Measurements from ENCODE around the gene PYCARD.
"Not testable (repeated sequence)": the region's sequence is repeated elsewhere in the genome, so short reads cannot be mapped to it uniquely, and the experiment has no call there.

PYCARD gene

DNA sequence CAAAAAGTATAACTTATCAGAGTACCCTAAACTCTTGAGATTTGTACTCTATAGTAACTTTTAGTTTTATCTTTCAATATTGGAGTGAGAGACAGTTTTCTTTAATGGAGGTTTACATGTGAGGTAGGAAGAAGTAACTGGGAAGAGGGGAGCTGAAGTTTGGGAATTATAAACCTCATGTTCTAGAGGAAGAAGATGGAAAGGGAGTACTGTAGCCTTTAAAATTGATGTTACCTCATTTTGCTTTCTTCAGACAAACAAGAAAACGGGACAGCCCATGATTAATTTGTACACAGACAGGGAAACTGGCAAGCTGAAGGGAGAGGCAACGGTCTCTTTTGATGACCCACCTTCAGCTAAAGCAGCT, 13.2 kb downstream of the PYCARD start:
- FAIRE-seq, result no peak

DNA sequence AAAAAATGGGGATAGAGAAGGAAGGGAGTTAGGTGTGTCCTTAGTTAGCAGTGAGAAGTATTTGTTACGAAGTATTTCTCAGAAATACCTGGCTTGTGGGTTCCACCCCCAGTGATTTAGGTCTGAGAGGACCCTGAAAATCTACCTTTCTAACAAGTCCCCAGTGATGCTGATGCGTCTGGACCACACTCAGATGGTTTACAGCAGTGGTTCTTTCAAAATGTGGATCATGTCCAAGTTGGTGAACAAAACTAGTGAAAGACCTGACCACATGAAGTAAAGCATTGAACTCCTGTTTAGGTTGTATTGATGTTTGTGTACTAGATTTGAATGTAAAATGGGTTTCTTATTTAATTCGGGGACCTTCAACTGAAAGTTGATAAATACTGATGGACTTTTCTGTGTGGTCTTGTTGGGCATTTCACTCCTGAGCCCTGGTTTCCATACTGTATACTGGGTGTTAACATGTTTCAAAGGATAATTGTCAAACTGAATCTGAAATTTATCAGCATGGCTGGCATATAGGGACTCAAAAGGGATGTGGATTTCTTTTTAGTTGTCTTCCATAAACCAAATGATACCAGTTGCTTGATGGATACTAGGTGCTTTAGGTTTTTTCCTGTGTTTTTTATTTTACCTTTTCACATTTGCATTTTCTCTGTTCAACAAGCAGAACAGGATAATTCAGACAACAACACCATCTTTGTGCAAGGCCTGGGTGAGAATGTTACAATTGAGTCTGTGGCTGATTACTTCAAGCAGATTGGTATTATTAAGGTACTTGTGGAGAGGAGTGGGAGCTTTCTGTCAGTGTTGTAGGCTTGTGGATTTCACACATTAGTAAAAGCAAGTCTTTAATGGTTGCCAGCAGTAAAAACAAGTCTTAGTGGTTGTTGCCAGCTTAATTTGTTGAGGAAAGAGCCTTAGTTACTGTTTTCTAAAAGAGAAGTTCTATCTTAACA, 13.8 kb downstream of the PYCARD start:
- no peak for FAIRE-seq

DNA sequence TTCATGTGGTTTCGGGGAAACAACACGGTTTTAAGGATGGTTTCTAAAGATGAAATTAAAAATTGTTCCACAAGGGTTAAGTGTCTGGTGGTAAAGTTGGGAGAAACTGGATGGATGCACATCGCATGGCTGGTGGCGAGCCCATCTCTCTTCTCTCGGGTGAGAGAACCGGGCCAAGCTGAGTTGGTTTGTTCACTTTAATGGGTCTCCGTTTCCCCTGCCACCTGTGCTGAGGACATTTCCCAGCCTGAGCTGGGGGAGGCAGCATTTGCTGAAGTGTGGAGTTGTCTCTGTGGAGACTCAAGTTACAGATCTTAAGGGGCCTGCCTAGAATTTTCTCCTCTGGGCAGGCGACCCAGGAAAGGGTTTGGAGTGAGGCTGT, 14.8 kb downstream of the PYCARD start:
- no peak for FAIRE-seq

DNA sequence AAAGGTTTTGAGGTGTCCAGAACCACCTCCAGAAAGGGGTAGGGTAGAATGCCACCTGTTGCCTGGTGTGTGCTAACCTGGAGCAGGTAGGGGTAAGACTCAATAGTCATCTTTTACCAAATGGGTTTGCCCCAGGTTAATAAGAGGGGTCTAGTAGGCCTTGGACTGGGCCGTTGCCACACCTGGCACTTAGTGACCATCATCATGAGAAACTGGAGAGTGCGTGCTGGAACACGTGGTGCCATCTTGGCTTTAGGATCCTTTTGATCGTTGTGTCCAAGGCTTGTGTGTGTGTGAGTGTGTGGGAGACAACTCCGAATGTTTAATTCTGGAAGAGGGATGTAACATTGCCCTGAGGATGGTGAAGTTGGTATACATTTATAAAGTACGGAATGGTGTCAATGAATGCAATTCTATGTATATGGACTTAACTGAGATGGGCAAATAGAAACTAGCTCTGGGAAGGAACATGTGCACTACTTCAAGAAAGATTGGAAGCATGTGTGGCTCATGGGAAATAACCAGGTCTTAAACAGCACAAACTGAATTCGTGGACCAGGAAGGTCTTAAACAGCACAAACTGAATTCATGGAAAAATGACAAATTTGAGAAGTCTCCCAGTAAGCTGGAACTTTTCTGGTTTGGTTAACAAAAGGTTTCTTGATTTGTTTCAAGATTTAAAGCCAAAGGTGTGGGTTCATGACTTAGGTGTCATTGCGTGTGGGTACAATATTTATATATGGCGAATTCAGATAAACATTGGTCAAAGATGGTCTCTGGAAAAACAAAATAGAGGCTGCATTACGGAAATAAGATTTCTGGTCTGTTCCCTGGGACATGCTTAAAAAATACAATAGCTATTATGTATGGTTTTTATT, 15.4 kb downstream of the PYCARD start:
- no peak for FAIRE-seq

DNA sequence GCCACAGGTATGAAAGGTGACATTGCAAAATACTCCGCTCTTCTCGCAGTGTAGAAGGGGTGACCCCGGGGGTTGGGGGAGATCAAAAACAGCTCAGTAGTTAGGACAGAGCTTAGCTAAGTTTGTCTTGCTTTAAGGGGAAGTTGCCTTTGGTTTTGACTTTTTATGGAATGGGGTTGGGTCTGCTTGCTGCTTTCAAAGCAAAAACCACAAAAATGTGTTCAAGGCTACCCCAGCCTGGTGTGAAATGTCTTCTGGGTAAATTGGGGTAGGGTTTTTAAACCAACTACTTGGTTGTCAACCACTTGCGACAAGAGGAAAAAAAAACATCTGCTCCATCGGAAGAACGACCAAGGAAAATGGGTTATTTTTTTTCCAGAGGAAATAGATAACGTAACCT, 16.4 kb downstream of the PYCARD start:
- no peak for FAIRE-seq

DNA sequence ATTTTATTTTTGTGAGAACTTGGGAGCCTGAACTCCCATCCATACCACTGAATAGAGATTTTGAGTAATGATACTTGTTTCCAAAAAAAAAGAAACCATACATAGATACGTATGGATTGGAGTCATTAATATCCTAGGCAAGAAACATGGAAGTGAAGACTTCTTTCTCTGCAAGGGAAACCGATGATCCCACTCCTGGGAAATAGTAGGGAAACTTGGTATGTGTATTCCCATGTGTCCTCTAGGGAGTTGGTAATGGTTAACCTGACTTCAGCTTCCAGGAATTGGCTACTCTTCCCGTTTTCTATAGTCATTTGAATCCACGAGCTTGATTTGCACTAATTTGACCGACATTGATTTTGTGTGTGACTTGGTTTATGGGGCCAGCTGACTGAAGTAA, 17.2 kb downstream of the PYCARD start:
- FAIRE-seq, result no peak

DNA sequence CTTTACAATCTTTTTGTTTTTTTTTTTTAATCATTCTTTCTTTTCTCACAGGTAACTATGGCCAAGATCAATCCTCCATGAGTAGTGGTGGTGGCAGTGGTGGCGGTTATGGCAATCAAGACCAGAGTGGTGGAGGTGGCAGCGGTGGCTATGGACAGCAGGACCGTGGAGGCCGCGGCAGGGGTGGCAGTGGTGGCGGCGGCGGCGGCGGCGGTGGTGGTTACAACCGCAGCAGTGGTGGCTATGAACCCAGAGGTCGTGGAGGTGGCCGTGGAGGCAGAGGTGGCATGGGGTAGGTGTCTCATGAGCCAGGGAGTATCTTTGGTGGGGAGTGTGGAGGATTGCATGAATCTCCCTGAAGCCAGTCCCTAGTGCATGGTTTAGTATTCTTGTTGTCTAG, 17.7 kb downstream of the PYCARD start:
- no peak for FAIRE-seq

DNA sequence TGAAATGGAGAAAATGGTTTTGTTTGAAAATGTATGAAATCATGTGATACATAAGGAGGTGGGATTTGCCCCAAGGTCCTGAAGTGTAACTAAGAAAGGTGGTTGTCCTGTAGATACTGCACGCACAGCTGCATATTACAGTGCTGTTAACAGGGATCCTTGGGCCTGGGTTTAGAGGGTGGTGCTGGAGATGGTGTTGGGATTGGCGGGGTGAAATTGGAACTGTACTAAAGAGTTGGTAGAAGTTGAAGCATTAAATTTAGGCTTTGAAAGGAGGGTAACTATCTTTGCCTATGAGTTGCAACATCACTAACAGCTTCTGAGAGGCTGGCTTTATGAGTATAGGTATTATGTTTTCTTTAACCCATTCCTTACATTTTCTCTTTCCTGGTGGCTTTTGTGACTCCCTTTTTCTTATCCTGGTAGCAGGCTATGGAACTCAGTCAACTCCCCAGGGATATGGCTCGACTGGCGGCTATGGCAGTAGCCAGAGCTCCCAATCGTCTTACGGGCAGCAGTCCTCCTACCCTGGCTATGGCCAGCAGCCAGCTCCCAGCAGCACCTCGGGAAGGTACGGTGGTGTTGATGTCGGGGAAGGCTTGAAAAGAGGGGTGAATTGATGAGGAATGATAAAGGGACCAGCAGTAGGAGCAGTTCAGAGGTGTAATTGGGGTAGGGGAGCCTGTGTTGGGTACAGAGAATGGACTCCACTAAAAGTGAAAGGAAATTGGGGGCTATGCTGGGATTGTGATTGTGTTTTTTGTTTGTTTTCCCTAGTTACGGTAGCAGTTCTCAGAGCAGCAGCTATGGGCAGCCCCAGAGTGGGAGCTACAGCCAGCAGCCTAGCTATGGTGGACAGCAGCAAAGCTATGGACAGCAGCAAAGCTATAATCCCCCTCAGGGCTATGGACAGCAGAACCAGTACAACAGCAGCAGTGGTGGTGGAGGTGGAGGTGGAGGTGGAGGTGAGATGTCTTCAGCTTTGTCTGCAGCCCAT, 18.8 kb downstream of the PYCARD start:
- no peak for FAIRE-seq

DNA sequence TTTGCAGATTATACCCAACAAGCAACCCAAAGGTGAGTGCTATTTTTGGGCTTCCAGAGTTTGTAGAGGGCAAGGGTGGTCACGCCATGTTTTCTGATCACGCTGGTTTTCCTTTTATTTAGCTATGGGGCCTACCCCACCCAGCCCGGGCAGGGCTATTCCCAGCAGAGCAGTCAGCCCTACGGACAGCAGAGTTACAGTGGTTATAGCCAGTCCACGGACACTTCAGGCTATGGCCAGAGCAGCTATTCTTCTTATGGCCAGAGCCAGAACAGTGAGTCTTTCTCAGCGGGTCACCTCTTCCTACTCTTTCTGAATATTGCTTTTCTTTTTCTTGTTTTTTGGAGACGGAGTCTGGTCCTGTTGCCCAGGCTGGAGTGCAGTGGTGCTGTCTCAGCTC, 20.2 kb downstream of the PYCARD start:
- no peak for FAIRE-seq

DNA sequence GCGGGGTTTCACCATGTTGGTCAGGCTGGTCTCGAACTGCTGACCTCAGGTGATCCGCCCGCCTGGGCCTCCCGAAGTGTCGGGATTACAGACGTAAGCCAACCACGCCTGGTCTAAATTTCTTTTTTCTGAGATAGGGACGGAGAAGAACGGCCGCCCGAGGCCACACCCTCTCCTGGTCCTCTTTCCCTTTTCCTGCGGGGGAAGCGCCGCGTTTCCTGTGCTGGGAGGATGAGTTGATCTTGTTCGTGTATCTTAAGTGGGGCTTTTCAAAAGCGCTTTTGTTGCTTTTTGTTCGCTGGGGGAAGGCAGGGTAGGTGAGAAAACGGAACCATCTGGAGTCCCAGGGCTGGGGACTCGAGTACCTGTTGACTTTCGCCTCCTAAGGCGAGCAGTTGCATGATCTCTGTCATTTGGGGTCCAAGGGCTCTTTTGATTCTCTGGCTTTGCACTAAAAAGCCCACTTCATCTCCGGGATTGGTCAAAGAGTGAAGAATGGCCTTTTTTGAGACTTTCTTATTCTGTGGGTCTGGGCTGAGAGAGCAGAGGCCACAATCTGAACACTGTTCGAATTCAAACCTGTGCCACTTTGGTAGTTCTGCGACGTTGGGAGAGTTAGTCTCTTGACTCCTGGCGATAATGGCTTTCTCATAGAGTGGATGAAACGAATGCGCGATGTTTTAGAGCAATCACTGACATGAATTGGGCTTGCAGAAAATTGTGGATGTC, 21.3 kb downstream of the PYCARD start:
- no peak for FAIRE-seq

DNA sequence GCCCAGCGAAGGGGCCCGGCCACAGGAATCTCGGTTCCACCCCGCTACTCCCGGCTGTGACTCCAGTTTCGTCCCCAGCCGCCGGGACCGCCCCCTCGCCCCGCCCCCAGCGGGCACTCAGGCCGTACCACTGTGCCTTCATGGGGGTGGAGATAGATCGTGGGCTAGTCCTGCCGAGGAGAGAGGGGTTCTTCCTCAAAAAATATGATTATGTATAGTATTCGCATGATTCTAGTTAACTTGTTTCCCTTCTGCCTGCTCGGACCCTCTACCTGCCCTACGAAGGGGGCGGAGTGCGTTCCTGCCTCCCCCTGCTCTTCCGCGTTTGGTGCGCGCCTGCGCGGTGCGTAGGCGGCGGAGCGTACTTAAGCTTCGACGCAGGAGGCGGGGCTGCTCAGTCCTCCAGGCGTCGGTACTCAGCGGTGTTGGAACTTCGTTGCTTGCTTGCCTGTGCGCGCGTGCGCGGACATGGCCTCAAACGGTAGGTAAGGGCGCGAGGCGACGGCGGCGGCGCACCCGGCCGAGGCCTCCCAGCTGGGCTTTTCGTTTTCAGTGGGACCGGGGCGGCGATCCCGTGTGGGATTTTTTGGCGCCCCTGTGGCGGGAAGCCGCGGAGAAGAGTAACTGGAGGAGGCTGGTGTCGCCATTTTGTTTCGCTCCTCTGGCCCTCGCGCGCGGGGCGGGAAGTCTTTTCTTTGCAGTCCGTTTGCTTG, 22.7 kb downstream of the PYCARD start, which contains the start of gene FUS:
FUS (plus strand) TSS at position 393 of the 713 bp plus-strand sequence; CDS start at position 469, 76 bp downstream.
- FAIRE-seq, result no peak

DNA sequence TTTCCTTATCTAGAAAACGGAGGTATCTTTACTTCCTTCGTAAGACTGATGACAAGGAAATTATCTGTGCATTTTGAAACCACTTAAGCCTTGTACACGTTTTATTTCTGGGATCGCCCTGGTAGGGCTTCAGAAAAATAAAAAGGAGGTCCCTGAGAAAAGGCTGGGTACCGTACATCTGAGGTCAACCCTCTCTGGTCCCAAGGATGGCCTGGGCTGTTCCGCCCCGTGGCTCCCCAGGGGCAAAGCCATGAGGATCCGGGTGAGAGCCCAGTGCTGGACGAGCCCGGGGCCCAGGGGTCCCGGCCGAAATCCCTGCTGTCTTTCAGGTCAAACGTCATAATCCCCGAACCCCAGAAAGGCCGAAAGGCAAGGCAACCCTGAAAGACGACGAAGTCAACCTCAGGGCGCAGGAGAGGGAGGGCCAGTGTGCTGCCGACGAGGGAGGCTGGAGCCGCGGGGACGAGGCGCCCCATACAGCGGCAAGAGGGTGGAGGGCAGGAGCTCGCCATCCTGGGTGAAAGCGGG, 23.3 kb downstream of the PYCARD start:
- no peak for FAIRE-seq

DNA sequence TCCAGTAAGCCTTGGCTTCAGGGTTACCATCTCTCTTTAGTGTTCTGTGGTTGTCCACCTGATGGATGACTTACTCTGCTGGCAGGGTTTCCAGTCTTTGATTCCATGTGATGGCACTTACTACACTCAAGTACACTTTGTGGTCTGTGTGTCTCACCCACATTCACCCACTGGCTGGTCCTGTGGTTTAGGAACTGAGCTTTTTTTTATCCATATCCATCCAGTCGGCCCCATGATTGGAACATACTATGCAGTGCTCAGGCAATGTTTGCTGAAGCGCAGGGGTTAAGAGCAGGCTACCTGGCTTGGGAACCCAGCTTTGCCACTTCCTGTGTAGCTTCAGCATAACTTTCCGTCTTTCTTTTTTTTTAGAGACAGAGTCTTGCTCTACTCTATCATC, 25.4 kb downstream of the PYCARD start:
- no peak for FAIRE-seq

DNA sequence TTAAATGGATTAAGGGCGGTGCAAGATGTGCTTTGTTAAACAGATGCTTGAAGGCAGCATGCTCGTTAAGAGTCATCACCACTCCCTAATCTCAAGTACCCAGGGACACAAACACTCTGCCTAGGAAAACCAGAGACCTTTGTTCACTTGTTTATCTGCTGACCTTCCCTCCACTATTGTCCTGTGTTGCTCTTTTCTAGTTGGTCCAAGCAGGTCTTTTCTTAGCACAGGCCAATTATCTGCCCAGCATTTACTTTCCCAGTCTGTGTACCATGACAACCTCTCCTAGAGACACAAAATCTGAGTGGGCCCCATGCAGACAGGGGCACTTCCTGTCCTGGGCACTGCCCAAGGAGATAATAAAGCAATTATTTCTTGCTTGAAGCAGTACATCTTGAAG, 32.5 kb downstream of the PYCARD start:
- FAIRE-seq, result not testable (repeated sequence)

DNA sequence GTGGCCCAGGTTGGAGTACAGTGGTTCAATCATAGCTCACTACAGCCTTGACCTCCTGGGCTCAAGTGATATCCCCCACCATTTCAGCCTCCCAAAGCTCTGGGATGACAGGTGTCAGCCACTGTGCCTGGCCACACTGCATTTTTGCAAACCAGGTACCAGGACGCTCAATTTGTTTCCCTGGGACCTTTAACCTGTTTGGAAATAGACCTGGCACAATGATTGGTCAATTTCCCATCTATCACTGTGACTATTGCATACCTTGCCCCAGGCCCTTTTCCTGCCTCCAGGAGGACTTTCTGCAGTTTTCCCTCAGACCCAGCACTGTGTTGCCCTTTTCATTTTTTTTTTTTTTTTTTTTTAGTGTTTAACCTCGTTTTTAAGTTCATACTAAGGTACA, 33.7 kb downstream of the PYCARD start:
- FAIRE-seq, result no peak

DNA sequence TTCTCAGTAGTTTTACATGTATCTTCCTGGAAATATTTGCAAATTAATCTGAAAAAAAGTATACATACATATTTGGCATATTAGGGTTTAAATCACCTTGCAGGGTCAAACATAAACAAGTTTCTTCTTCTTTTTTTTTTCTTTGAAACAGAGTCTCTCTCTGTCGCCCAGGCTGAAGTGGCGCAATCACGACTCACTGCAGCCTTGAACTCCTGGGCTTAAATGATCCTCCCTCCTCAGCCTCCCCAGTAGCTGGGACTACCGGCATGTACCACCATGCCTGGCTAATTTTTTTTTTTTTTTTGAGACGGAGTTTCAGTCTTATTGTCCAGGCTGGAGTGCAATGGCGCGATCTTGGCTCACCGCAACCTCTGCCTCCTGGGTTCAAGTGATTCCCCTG, 35.2 kb downstream of the PYCARD start:
- FAIRE-seq, result no peak

DNA sequence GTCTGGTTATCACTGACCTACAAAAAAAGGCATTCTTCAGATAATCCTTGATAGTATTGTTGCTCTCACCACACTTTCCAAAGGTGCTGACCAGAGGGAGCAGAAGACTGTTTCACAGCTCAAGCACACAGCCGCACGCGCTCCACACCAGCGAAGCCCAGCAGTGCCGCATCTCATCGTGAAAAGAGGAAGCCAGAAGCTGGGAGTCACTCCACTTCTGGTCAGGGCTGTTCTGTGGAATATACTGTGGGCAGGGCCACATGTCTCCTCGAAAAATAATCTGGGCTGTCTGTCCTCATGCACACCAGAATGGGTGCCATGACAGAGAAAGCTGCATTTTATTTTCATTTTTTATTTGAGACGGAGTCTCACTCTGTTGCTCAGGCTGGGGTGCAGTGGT, 45.4 kb downstream of the PYCARD start:
- FAIRE-seq, result no peak

Measured in islet of Langerhans (tissue), 1 donor.